GM12873 (cell line): ENCODE measurements around the gene C5orf63.

Experiments used
- TF ChIP-seq, protein P1 (sequence below): IDR thresholded peaks from 2 replicates; pipeline ENCODE4 v1.5.1; 2012; ENCODE audit warnings: low read depth, mild to moderate bottlenecking, moderate library complexity, low read length, control low read depth; ENCODE audit not compliant: insufficient read depth; ENCODE audit errors: missing control alignments

C5orf63 gene

DNA sequence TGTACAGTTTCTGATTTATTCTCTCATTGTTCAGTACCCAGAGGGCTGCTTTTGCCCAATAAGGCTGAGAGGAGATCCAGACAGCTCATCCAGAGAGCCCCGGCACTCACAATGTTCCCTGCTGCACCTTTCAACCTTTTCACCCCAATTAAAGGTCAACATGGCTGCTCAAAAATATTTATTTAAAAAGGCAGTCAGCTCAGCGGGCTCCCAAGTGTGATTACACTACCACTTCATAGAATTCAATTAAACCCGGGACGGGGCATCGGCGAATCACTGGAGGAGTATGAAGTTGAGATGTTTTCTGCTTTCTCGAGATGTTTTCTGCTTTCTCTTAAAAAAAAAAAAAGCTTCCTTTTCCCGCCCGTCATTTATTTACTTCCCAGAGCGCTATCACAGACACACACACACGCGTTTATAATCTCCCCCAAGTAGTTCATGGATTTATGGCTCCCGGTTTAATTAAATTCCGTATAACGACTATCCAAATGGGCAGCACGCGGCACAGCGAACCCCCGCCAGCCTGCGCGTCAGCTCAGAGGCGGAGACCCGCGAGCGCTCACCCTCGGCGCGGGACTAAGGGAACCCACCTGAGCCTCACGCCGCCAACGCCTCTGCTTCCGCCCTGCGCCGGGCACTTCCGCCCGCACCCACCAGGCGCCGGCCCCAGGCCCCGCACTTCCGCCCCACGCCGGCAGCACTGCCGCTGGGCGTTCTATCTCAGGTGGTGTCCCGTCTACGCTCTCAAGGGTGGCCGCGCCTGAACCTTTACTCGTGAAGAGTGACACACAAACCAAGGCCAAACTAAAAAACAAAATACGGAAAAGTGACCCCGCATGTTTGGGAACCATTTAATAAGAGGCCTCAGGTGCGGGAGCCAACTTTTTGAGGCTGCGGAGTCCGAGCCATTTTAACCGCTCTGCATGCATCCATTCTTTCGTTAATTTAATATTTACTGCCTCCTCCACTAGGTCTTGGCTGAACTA, at the start of gene C5orf63:
C5orf63 (minus strand) TSS at position 642 of the 986 bp plus-strand sequence. CDS start 14,507 bp downstream, outside the sequence.
- TF ChIP-seq, protein P1, sequence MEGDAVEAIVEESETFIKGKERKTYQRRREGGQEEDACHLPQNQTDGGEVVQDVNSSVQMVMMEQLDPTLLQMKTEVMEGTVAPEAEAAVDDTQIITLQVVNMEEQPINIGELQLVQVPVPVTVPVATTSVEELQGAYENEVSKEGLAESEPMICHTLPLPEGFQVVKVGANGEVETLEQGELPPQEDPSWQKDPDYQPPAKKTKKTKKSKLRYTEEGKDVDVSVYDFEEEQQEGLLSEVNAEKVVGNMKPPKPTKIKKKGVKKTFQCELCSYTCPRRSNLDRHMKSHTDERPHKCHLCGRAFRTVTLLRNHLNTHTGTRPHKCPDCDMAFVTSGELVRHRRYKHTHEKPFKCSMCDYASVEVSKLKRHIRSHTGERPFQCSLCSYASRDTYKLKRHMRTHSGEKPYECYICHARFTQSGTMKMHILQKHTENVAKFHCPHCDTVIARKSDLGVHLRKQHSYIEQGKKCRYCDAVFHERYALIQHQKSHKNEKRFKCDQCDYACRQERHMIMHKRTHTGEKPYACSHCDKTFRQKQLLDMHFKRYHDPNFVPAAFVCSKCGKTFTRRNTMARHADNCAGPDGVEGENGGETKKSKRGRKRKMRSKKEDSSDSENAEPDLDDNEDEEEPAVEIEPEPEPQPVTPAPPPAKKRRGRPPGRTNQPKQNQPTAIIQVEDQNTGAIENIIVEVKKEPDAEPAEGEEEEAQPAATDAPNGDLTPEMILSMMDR: no peak

DNA sequence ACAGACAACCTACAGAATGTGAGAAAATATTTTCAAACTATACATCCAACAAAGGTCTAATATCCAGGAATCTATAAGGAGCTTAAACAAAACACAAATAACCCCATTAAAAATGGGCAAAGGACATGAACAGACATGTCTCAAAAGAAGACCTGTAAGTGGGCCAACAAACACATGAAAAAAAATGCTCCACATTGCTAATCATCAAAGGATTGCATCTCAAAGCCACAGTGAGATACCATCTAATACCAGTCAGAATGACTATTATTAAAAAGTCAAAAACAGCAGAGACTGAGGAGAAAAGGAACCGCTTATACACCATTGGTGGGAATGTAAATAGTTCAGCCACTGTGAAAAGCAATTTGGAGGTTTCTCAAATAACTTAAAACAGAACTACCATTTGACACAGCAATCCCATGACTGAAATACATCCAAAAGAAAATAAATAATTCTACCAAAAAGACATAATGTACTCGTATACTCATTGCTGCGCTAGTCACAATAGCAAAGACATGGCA, 39.1 kb upstream of the C5orf63 start:
- TF ChIP-seq, protein P1: no peak

DNA sequence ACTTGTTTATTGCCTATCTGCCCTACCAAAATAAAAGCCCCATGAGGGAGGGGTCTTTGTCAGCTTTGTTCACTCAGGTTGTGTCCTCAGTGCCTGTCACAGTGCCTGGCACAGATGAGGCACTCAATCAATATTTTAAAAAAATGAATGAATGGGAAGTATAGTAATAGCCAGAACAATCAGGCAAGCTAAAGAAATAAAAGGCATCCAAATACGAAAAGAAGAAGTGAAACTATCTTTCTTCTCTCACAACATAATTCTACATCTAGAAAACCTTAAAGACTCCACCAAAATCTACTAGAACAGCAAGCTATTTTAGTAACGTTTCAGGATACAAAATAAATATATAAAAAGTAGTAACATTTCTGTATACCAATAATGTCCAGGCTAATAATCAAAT, 37.8 kb upstream of the C5orf63 start:
- TF ChIP-seq, protein P1: no peak

DNA sequence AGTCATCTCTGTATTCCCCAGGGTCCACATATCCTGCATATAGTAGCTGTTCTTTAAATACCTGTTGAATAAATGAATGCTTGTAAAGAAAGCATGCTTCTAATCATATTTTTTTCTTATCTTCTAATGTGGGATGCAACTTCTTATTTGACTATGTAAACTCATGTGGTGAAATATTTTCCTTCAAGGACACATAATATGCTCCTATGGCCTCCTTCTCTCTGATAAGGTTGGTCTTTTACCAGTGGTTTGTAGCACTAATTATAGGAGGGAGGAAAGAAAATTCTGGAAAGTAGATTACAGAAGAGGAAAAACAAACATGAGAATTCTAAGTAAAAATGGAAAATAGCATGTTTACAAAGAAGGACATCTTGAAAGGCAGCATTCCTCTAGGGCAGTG, 28.6 kb upstream of the C5orf63 start:
- TF ChIP-seq, protein P1: no peak

DNA sequence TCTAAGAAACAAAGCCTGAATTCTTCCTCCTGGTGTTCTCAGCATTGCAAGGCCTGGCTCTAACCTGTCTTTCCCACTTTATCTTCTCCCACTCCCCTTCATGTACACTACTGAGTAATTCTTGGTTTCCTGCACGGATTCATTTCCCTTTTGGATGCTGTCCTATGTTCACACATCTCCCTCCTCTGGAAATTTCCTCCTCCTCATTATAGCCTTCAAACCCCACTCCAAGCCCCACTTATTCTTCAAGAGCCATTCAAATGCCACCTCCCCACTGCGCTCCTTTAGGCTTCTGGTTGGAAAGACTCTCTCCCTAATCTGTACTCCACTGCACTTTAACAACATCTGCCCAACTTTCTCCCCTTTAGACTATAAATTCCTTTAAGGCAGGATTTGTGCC, 28.2 kb upstream of the C5orf63 start:
- TF ChIP-seq, protein P1: no peak

DNA sequence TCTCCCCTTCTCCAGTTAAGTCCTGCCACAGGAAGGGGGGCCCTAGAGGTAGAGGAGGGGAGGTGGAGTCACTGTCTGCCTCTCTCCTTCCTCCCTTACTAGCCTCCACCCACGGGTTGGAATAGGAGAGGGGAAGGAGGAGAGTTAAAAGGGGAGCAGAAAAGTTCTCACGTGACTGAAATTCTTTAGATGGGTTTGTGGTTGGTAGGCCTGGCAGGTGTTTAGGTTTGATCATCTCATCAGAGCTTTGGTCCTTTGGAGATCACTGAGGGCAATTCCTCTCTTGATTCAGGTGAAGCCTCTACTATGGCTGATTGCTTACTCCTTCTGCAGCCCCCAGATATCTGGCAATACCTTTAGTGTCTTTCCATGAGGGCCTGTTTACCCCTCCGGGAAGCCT, 24.9 kb upstream of the C5orf63 start:
- TF ChIP-seq, protein P1: no peak

DNA sequence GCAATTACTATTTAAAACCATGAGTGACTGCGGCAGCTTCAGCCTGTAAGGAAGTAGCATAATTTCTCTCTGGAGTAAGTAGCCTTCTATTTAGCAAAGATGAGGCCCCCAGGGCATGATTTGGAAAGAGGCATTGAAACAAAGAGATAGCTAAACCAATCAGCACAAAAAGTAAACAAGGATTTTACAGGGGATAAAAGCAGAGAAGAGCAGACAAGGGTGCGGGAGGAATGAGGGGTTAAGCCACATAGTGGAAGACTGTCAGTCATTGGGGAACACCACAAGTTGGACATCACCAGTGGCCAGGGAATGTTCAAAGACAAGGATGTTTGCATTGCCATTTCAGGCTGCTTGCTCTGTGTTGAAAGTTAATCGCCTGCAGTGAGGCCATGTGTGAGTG, 24.0 kb upstream of the C5orf63 start:
- TF ChIP-seq, protein P1: no peak
